ENCODE data around the gene AK8.

DNA sequence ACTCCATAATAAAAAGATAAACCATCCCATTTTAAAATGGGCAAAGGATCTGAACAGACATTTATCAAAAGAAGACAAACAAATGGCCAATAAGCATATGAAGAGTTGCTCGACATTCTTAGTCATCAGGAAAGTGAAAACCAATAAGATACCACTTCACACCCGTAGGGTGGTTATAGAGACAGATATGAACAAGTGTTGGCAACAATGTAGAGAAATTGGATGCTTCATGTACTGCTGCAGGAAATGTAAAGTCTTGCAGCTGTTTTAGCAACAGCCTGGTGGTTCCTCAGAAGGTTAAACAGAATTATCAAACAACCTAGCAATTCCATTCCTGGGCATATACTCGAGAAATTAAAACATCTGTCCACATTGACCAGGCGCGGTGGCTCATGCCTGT is 165.3 kb downstream of the AK8 start:
- TF ChIP-seq BHLHE40 (IDR thresholded peaks at IDR 0.05; ENCODE audit: borderline replicate concordance): no peak
- TF ChIP-seq CTBP1 (IDR thresholded peaks at IDR 0.05; ENCODE audit: borderline replicate concordance): no peak
- TF ChIP-seq SP1 (IDR thresholded peaks at IDR 0.05): no peak
- TF ChIP-seq TARDBP (IDR thresholded peaks at IDR 0.05): no peak
- no peak for TF ChIP-seq NFRKB (IDR thresholded peaks at IDR 0.05)
- TF ChIP-seq ZNF384 (IDR thresholded peaks at IDR 0.05): no peak
